ENCODE results near the gene DEGS1.

DEGS1 gene

GRCh38 chr1:224217655-224218623 is 34.9 kb downstream of the DEGS1 start:
- H3K27ac ChIP-seq, result no peak overlapping the region
- TF ChIP-seq CTCF (conservative IDR thresholded peaks at IDR 0.05), result no peak

GRCh38 chr1:224219011-224219611 is 36.1 kb downstream of the DEGS1 start:
- TF ChIP-seq CTCF (conservative IDR thresholded peaks at IDR 0.05), result no peak
- H3K27ac ChIP-seq, result no peak overlapping the region

- TF ChIP-seq CTCF (conservative IDR thresholded peaks at IDR 0.05), result no peak
- H3K27ac ChIP-seq, result no peak overlapping the region
Observed at GRCh38 chr1:224219612-224220059, 36.6 kb downstream of the DEGS1 start.

- TF ChIP-seq CTCF (conservative IDR thresholded peaks at IDR 0.05), result no peak
- H3K27ac ChIP-seq, result no peak overlapping the region
Observed at GRCh38 chr1:224223819-224224714, 41.0 kb downstream of the DEGS1 start.

GRCh38 chr1:224226849-224227502 is 43.9 kb downstream of the DEGS1 start:
- no peak overlapping the region for H3K27ac ChIP-seq
- TF ChIP-seq CTCF (conservative IDR thresholded peaks at IDR 0.05), result no peak

- TF ChIP-seq CTCF (conservative IDR thresholded peaks at IDR 0.05), result no peak
- no peak overlapping the region for H3K27ac ChIP-seq
Observed at GRCh38 chr1:224234017-224234416, 51.0 kb downstream of the DEGS1 start.

All from VCaP (cell line).